Caco-2 (cell line): ENCODE data around the gene RHBDD1. TPM values are rescaled to one million over a fixed set of nuclear protein-coding genes. Genes with fewer than 3 reads are reported as not detected.

Experiments
- BruUV-seq: library from RNA; stranded (reverse); fragments of 400-500 nt; replicated peaks from 2 replicates; lab custom pipeline; 2021; lab: Mats Ljungman, UMichigan
- CTCF ChIA-PET: fragments of 300-600 bp; sonication (Branson Sonifier 250); formaldehyde crosslinking; loops from one replicate; lab custom pipeline; 2022; ENCODE audit warnings: antibody characterized with exemption; lab: Charles Lee
- POLR2A ChIA-PET: fragments of 300-600 bp; sonication (Branson Sonifier 250); formaldehyde crosslinking; loops from one replicate; lab custom pipeline; 2022; ENCODE audit warnings: antibody characterized with exemption; lab: Charles Lee
- DNase-seq, 2 experiments: peaks; one replicate each; pipeline versions ENCODE4 v3.0.0 to v3.0.0-alpha.2; 2020 to 2022
- H3K27me3 ChIP-seq: replicated peaks from 2 replicates; pipeline ENCODE4 v1.6.0; 2011; ENCODE audit warnings: low read length; ENCODE audit not compliant: control insufficient read depth, insufficient read depth
- H3K36me3 ChIP-seq: 2 replicates; pipeline ENCODE4 v1.5.1; 2011; ENCODE audit warnings: low read length; ENCODE audit not compliant: control insufficient read depth, insufficient read depth
- H3K4me1 ChIP-seq: fragments of 250-450 bp; sonication (Bioruptor Pico); 2 replicates; pipeline ENCODE4 v1.5.1; 2020; ENCODE audit warnings: mild to moderate bottlenecking
- H3K4me3 ChIP-seq: 2 replicates; pipeline ENCODE4 v1.5.1; 2011; ENCODE audit warnings: low read depth, mild to moderate bottlenecking, control low read depth, low read length
- H3K9me3 ChIP-seq: fragments of 250-450 bp; sonication (Bioruptor Pico); 2 replicates; pipeline ENCODE4 v1.5.1; 2020; ENCODE audit warnings: mild to moderate bottlenecking, moderate library complexity
- H3K27ac Mint-ChIP-seq: one replicate; pipeline ENCODE4 v1.8.0; 2022; ENCODE audit warnings: mixed read lengths; ENCODE audit not compliant: unreplicated experiment
- H3K27me3 Mint-ChIP-seq: one replicate; pipeline ENCODE4 v1.8.0; 2022; ENCODE audit warnings: mixed read lengths; ENCODE audit not compliant: insufficient read depth, unreplicated experiment
- H3K36me3 Mint-ChIP-seq: one replicate; pipeline ENCODE4 v1.8.0; 2022; ENCODE audit warnings: mild to moderate bottlenecking, mixed read lengths; ENCODE audit not compliant: insufficient read depth, unreplicated experiment
- H3K4me1 Mint-ChIP-seq: one replicate; pipeline ENCODE4 v1.8.0; 2022; ENCODE audit warnings: low read depth, mixed read lengths; ENCODE audit not compliant: unreplicated experiment
- H3K4me3 Mint-ChIP-seq: one replicate; pipeline ENCODE4 v1.8.0; 2022; ENCODE audit warnings: mild to moderate bottlenecking, moderate library complexity, mixed read lengths; ENCODE audit not compliant: unreplicated experiment
- H3K9me3 Mint-ChIP-seq: one replicate; pipeline ENCODE4 v1.8.0; 2022; ENCODE audit warnings: mixed read lengths; ENCODE audit not compliant: unreplicated experiment
- CTCF ChIP-seq, 2 experiments: fragments of 200-600 bp in 1 of 2; IDR thresholded peaks; 1 replicate in 1 of 2; 2 replicates in 1 of 2; pipeline versions ENCODE4 v1.5.1 to v1.8.0; 2011 to 2022; ENCODE audit warnings: antibody characterized with exemption in 1 of 2, control low read depth in 1 of 2, inconsistent platforms in 1 of 2, low read depth in 1 of 2, low read length in 1 of 2, mild to moderate bottlenecking in 1 of 2, moderate library complexity in 1 of 2; ENCODE audit not compliant: insufficient read depth in 1 of 2, severe bottlenecking in 1 of 2, unreplicated experiment in 1 of 2
- intact Hi-C: fragments of 100-400 bp; cut with micrococcal nuclease; formaldehyde crosslinking; loops from one replicate; pipeline ENCODE4 v1.10.0; 2022; ENCODE audit not compliant: unreplicated experiment
- total RNA-seq: library from RNA; stranded (reverse); gene quantifications from 2 replicates; pipeline ENCODE4 v1.2.3, GENCODE V29; 2022

Gene RHBDD1
- total RNA-seq, 1 experiment from 2014 or later, result 14.3 TPM

DNA sequence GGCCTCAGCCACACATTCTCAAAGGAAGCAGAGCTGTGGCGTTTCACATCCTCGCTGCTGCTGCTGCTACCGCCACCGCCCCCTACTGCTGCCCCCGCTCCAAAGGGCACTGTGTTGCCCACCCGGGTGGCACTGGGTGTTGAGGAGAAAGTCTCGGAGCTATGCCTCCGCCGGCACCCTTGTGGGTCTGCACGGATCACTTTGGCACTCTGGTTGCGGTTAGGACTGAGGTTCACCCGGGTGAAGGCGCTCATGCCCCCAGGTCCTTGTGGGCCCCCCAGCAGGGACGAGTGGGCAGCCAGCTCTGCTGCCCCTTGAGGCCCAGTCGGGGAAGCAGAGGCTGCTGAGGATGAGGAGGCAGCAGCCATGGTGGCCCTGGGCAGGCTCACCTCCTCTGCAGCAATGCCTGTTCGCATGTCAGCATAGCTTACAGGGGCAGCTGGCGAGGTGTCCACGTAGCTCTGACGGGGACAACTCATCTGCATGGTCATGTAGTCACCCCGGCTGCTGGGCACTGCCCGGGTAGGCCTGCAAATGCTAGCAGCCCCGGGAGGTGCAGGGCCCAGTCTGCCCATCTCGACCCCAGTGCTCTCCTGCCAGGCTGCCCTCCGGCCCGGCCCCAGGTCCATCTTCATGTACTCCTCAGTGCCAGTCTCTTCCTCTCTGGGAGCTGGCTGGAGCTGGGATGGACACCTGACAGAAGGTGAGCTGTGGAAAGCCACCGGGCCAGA is 40.4 kb upstream of the RHBDD1 start:
- Mint-ChIP-seq H3K27ac (peak overlapping the region; percentile 29), H3K4me1 (peaks cover 13% of the 10 kb centered on the region), H3K36me3 (peaks cover 69% of the 10 kb centered on the region), H3K9me3 (no peaks in the 10 kb centered on the region), H3K4me3 (peak overlapping the region; percentile 85), H3K27me3 (no peaks in the 10 kb centered on the region)
- H3K4me1 ChIP-seq, result peaks cover 28% of the 10 kb centered on the region
- no peak for DNase-seq
- H3K27me3 ChIP-seq, result no peaks in the 10 kb centered on the region
- H3K9me3 ChIP-seq, result no peaks in the 10 kb centered on the region
- ChIA-PET CTCF (no interaction called here), POLR2A (interaction anchor here (0.8 kb wide), 1 partner anchor 62 kb away, joined by 3 read pairs; no protein-coding TSS in a partner anchor)
- intact Hi-C loops, result loop anchor here (2.0 to 10.0 kb wide), 3 partner anchors 23 to 171 kb away; no protein-coding TSS in a partner anchor
- H3K36me3 ChIP-seq, result peaks cover 9% of the 10 kb centered on the region
- BruUV-seq, result no TSS peak
- H3K4me3 ChIP-seq, result peak overlapping the region; percentile 11; the same call in 1 of the 2 replicates
- no peak for TF ChIP-seq CTCF (IDR thresholded peaks at IDR 0.05; ENCODE audit: insufficient read depth in 1 of 2, low read depth in 1 of 2, low read length in 1 of 2, severe bottlenecking in 1 of 2, unreplicated experiment in 1 of 2)

DNA sequence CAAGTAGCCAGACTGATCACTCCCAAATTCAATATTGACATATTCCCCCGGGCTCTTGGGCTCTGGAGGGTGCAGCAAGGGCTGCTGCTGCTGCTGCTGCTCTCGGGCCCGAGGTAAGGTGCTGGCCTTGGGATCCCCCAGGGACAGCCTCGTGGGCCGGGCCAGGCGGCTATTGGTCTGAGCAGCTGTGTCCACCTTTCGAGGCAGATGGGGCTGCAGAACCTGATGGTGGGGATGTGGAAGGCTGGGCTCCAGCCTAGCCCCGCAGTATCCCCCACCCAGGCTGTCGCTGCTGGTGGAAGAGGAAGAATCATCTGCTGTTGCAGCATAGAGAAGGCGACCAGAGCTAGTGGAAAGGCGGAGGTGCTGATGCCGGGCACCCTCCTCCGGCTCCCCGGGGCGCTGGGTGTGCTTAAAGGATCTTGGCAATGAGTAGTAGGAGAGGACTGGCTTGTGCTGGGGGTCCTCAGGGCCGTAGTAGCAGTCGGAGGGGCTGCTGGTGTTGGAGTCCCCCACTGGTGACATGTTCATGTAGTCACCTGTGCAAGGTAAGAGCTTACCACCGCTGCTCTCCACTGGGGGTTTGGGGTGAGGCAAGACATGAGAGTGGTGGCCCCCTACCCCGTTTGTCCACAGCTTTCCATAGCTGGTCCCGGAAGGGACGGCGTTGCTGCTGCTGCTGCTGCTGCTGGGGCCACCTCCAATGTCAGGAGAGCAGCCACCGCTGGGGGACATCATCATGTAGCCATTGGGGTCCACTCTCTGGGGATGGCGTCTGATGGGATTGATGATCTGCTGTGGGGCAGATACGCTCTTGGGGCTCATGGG is 39.6 kb upstream of the RHBDD1 start:
- intact Hi-C loops, result loop anchor here (10.0 kb wide), 2 partner anchors 111 to 171 kb away; no protein-coding TSS in a partner anchor
- Mint-ChIP-seq H3K4me1 (peaks cover 13% of the 10 kb centered on the region), H3K27me3 (no peaks in the 10 kb centered on the region), H3K36me3 (peaks cover 61% of the 10 kb centered on the region), H3K27ac (peak overlapping the region; percentile 29), H3K4me3 (peak overlapping the region; percentile 85), H3K9me3 (no peaks in the 10 kb centered on the region)
- Histone ChIP-seq H3K4me1 (peaks cover 28% of the 10 kb centered on the region), H3K36me3 (peaks cover 9% of the 10 kb centered on the region), H3K9me3 (no peaks in the 10 kb centered on the region), H3K27me3 (no peaks in the 10 kb centered on the region), H3K4me3 (no peak overlapping the region; the same call in 1 of the 2 replicates)
- CTCF ChIA-PET, result no interaction called here
- no TSS peak for BruUV-seq
- no peak for TF ChIP-seq CTCF (IDR thresholded peaks at IDR 0.05; ENCODE audit: insufficient read depth in 1 of 2, low read depth in 1 of 2, low read length in 1 of 2, severe bottlenecking in 1 of 2, unreplicated experiment in 1 of 2)
- POLR2A ChIA-PET, result interaction anchor here (0.5 to 0.8 kb wide), 3 partner anchors 63 to 1112 kb away, joined by 3 read pairs; no protein-coding TSS in a partner anchor
- no peak for DNase-seq

GRCh38 chr2:226796840-226797288 is 39.0 kb upstream of the RHBDD1 start:
- H3K4me1 ChIP-seq, result peaks cover 28% of the 10 kb centered on the region
- H3K4me3 ChIP-seq, result no peak overlapping the region
- peaks cover 9% of the 10 kb centered on the region for H3K36me3 ChIP-seq
- intact Hi-C loops, result loop anchor here (10.0 kb wide), 2 partner anchors 112 to 172 kb away; no protein-coding TSS in a partner anchor
- ChIA-PET POLR2A (interaction anchor here (0.5 to 0.7 kb wide), 2 partner anchors 319 to 1113 kb away, joined by 3 read pairs; no protein-coding TSS in a partner anchor), CTCF (no interaction called here)
- Mint-ChIP-seq H3K9me3 (no peaks in the 10 kb centered on the region), H3K4me3 (peak overlapping the region; percentile 85), H3K27me3 (no peaks in the 10 kb centered on the region), H3K4me1 (peaks cover 18% of the 10 kb centered on the region), H3K36me3 (peaks cover 55% of the 10 kb centered on the region), H3K27ac (no peak overlapping the region)
- TF ChIP-seq CTCF (IDR thresholded peaks at IDR 0.05; ENCODE audit: insufficient read depth in 1 of 2, low read depth in 1 of 2, low read length in 1 of 2, severe bottlenecking in 1 of 2, unreplicated experiment in 1 of 2), result no peak
- no peaks in the 10 kb centered on the region for H3K9me3 ChIP-seq
- BruUV-seq, result TSS peak; percentile 2
- DNase-seq, result no peak
- no peaks in the 10 kb centered on the region for H3K27me3 ChIP-seq
